ENCODE results near the gene TEAD1. TPM values are rescaled to one million over a fixed set of nuclear protein-coding genes. Genes with fewer than 3 reads are reported as not detected.

Gene TEAD1
- total and polyA plus RNA-seq, 10 of the 15 experiments (the other 5 are each of a cell fraction or from before 2014, with no cell fraction given): 0.01 to 0.59 (median 0.04) TPM; not detected in 6

GRCh38 chr11:12756867-12757266 is 82.6 kb downstream of the TEAD1 start:
- DNase-seq (ENCODE audit: low read depth, low spot score) (no peak), ATAC-seq (no peak), FAIRE-seq (no peak)
- no peaks in the 10 kb centered on the region for H3K36me3 ChIP-seq (ENCODE audit: control insufficient read depth in 2 of 2, insufficient read depth in 2 of 2, low read length in 1 of 2)
- BruUV-seq (replicated peaks): no TSS peak
- H4K20me1 ChIP-seq (ENCODE audit: control insufficient read depth, insufficient read depth): no peaks in the 10 kb centered on the region
- H3K9me3 ChIP-seq (replicated peaks; ENCODE audit: control insufficient read depth, insufficient read depth, low read length): no peaks in the 10 kb centered on the region
- no peak overlapping the region for H3K9ac ChIP-seq (ENCODE audit: control insufficient read depth, insufficient read depth, low read length)
- H3K4me1 ChIP-seq (ENCODE audit: control insufficient read depth, insufficient read depth, low read length): no peaks in the 10 kb centered on the region
- H2AFZ ChIP-seq (ENCODE audit: control insufficient read depth, low read depth, low read length): no peak overlapping the region
- intact Hi-C loops (cut with micrococcal nuclease; ENCODE audit: unreplicated experiment): no loop called here
- whole genome bisulfite sequencing (ENCODE audit: insufficient coverage, insufficient replicate concordance, low lambda C conversion rate, missing lambda C conversion rate): 5% methylated on average over 3 of the region's 3 CpGs
- H3K79me2 ChIP-seq (ENCODE audit: control insufficient read depth, insufficient read depth, low read length): no peaks in the 10 kb centered on the region
- in situ Hi-C loops (cut with MboI): no loop called here
- no peak overlapping the region for H3K4me3 ChIP-seq
- H3K4me2 ChIP-seq (ENCODE audit: control insufficient read depth, insufficient read depth): no peak overlapping the region
- ChIA-PET SMC1A (ENCODE audit: uncharacterized antibody, unreplicated experiment) (no interaction called here), CTCF (no interaction called here), RAD21 (ENCODE audit: unreplicated experiment) (no interaction called here), POLR2A (no interaction called here)
- H3K27me3 ChIP-seq (replicated peaks in 1 of 2; ENCODE audit: control insufficient read depth in 2 of 2, insufficient read depth in 2 of 2, low read length in 1 of 2): no peaks in the 10 kb centered on the region; a peak in 1 of 4 replicates
- TF ChIP-seq PAX5 (IDR thresholded peaks at IDR 0.05; ENCODE audit: borderline replicate concordance, low read depth, low read length) (no peak), NR2C1 (IDR thresholded peaks at IDR 0.05) (no peak), ASH2L (IDR thresholded peaks at IDR 0.05; ENCODE audit: borderline replicate concordance, low read depth) (no peak), ZBTB11 (CRISPR knock-in tag; IDR thresholded peaks at IDR 0.05) (no peak), SPI1 (IDR thresholded peaks at IDR 0.05; ENCODE audit: borderline replicate concordance, insufficient read depth, low read depth, low read length) (no peak), ZBTB33 (IDR thresholded peaks at IDR 0.05) (no peak), MEF2A (IDR thresholded peaks at IDR 0.05; ENCODE audit: insufficient read depth, low read depth, low read length) (no peak), ZNF217 (IDR thresholded peaks at IDR 0.05) (no peak), SUPT20H (IDR thresholded peaks at IDR 0.05; ENCODE audit: borderline replicate concordance, control insufficient read depth, low read depth, low read length) (no peak)
- H3K27ac ChIP-seq (ENCODE audit: control insufficient read depth, insufficient read depth): no peak overlapping the region
